Measurements from ENCODE around the gene KRT10.

- no peak for TF ChIP-seq CTCF (conservative IDR thresholded peaks at IDR 0.05; ENCODE audit: low read depth, low read length)
- no peak for TF ChIP-seq EZH2phosphoT487 (IDR thresholded peaks at IDR 0.05; ENCODE audit: borderline replicate concordance, low read length)
Measured at GRCh38 chr17:40777971-40778370, 44.4 kb downstream of the KRT10 start.
